Activated CD4-positive, CD25-positive, alpha-beta regulatory T cell treated with anti-CD3 and anti-CD28 coated beads, Interleukin-2, amount 50 U/mL, for 24 hours (primary cell): ENCODE data around the gene PPP1R16B.

Experiments used
- ATAC-seq, 2 donors: fragments of 150-1000 bp; cut with Tn5 transposase; one replicate each; pipeline ENCODE4 v1.10.0; 2021; ENCODE audit warnings: mild to moderate bottlenecking in 1 of 2, moderate library complexity in 1 of 2

Gene PPP1R16B

GRCh38 chr20:38805502-38805957 lies at the start of gene PPP1R16B:
Gene PPP1R16B, plus strand, starts transcription at chr20:38805697. Its CDS starts 30,229 bp downstream, at chr20:38835926.
- ATAC-seq: peak; percentile 72 to 80

GRCh38 chr20:38757145-38757775 lies 48.2 kb upstream of the PPP1R16B start:
- no peak for ATAC-seq

DNA sequence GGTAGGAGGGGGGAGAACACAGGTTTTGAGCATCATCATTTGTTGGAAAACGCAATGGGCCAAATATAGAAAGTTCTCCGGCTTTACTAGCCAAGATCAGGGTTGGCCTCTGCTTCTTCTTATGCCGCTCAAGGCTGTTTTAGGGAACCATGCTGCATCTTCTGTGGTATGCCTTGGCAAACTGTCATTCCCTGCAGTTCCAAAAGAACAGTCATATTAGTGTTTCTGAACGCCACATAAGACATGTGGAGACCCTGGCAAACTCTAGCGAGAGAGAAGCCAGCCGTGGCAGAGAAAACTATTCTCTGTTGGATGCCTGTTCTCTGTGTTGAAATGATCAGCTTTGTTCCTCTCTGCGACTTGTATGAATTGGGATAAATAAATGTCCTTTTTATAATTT lies 46.4 kb upstream of the PPP1R16B start:
- ATAC-seq: no peak

DNA sequence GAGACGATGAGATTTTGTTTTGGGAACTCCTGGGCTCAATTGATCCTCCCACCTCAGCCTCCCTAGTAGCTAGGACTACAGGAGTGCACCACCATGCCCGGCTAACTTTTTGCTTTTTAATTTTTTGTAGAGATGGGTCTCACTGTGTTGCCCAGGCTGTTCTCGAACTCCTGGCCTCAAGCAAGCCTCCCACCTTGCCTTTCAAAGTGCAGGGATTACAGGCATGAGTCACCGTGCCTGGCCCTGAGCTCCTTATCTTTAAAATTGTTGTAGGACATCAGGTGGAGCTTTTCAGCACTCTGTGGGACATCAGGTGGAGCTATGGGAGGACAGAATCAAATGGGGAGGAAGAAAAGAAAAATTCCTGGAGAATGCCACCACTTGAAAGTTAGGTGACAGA lies 44.5 kb upstream of the PPP1R16B start:
- no peak for ATAC-seq

DNA sequence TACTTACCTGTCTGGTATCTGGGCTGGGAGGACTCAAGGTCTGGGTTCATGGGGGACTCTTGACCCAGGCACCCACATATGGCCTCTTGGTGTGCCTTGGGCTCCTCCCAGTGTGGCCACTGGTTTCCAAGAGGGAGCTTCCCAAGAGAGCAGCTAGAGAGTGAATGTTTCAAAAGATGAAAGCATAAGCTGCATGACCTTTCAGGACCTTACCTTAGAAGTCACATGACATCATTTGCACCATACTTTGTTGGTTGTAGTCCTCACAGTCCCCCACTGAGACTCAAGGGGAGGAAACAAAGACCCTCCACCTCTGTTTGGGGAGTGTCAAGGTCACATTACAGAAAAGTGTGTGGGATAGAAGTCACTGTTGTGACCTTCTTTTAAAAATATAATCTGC lies 43.3 kb upstream of the PPP1R16B start:
- no peak for ATAC-seq

GRCh38 chr20:38763616-38764015 lies 41.9 kb upstream of the PPP1R16B start:
- ATAC-seq: no peak

GRCh38 chr20:38764567-38765318 lies 40.8 kb upstream of the PPP1R16B start:
- ATAC-seq: peak; percentile 100

GRCh38 chr20:38766071-38766470 lies 39.4 kb upstream of the PPP1R16B start:
- no peak for ATAC-seq

DNA sequence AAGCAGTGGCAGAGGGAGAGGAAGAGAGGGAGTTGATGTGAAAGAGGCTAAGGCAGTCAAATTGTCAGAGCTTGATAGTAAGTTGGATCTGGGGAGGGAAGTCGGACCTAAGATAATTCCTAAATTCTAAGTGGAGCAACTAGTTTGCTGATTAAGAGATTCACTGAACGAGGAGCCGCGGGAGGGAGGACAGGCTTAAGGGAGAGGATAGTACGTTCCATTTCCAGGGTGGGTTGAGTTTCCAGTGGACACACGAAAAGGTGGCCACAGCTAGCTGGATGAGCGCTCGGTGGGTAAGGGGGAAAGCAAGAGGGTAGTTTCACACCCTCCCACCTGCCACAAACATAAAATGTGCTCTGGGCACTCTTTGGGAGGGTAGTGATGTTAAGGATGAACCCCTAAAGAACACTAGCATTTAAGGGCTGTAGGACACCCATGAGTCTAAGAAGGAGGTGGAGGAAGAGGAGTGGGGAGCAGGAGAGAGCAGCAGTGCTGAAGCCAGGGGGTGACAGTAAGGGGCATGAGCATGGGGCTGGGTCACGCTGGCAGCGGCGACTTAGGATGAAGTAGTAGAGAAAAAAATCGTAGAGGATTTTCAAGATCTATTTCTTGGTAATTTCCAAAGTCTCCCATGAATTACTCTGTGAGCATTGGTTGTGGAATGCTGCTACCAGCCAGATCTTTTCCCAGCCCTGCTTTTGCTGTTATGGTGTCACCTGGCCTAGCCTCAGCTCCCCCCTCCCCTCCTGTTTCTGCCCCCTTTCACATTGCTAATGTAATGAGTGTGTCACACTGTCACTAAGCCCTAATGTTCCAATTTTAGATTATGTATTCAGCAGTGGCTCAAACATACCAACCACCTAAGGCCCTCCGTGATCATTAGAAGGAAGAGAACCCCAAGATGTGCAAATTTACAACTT lies 35.9 kb upstream of the PPP1R16B start:
- ATAC-seq: no peak

- ATAC-seq: no peak
These were observed 35.0 kb upstream of the PPP1R16B start for GRCh38 chr20:38770546-38770945.

DNA sequence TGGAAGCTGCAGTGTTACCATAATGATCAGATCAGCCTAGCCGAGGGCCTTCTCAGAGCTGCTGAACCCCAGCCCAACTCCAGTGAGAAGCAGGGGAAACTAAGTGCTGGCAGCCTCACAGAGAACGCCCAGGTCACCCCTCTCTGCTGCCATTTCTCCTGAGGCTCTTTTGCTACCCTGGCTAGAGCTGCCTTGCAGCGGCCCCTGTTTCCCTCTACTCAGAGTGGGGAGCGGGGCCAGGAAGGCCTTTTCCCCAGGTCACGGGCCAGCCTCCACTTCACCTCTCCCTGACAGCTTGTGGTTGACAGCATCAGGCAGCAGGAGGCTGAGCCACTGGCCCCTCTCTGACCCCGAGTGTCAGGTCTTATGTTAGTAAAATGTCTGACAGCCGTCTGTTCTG lies 34.5 kb upstream of the PPP1R16B start:
- ATAC-seq: no peak

DNA sequence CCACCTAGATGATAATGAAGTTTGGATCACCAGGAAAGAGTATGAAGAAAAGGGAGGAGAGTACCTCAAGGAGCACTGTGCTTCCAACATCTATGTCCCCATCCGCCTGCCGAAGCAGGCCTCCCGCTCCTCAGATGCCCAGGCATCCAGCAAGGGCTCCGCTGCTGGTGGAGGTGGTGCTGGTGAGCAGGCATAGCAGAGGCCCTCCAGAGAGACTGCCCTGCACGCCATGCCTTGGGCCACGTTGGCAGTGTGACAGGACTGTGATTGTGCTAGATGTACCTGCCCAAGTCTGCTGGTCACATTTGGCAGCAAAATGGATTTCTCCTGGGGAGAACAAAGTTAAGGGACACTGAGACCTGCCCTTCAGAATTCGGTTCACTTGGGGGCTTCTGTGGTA lies 33.9 kb upstream of the PPP1R16B start:
- no peak for ATAC-seq

GRCh38 chr20:38774167-38774566 lies 31.3 kb upstream of the PPP1R16B start:
- no peak for ATAC-seq

DNA sequence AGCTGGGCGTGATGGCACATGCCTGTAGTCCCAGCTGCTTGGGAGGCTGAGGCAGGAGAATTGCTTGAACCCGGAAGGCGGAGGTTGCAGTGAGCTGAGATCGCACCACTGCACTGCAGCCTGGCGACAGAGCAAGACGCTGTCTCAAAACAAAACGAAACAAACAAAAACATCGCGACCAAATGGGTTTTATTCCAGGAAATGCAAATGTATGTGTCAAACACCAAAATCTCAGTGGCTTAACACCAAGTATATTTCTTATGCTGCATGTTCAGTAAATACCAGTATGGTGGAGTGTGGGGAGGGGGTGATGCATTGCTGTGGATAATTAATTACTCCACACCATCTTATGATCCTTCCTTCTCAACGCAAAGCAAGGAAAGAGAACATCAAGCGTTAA lies 29.1 kb upstream of the PPP1R16B start:
- no peak for ATAC-seq

- no peak for ATAC-seq
These were observed 26.0 kb upstream of the PPP1R16B start for GRCh38 chr20:38779247-38780097.

DNA sequence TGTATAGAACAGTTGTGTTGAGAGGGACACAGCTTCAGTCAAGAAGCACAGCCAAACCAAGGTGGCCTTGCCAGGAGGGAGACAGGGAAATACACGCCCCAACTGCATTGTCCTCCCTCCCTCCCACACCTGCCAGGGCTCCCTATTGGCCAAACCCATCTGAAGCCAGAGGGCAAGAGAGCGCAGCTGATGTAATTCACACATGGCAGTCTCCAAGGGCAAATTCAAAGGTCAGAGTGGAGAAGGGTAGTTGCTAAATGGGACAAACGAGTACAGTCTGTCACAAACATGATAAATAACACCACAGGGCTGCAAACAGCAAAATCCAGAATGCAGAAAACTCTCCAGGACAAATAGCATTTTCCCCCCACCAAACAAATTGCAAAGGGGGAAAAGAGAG lies 23.2 kb upstream of the PPP1R16B start:
- no peak for ATAC-seq

- no peak for ATAC-seq
These were observed 17.6 kb upstream of the PPP1R16B start for GRCh38 chr20:38787870-38788269.

GRCh38 chr20:38789503-38790199 lies 15.8 kb upstream of the PPP1R16B start:
- ATAC-seq: no peak

- peak in 1 of 2 donors; percentile 53 for ATAC-seq
These were observed 15.1 kb upstream of the PPP1R16B start for GRCh38 chr20:38790200-38791053.

- no peak for ATAC-seq
These were observed 14.2 kb upstream of the PPP1R16B start for GRCh38 chr20:38791291-38791690.

- ATAC-seq: no peak
These were observed 13.6 kb upstream of the PPP1R16B start for GRCh38 chr20:38791940-38792339.
